Neuronal stem cell (in vitro differentiated cells): ENCODE measurements around the gene KATNAL1.
A peak's percentile ranks its signal among the peaks of the same experiment; 100 is the strongest.

Experiments
- DNase-seq: peaks from one replicate; pipeline ENCODE4 v3.0.0-alpha.2; 2013; ENCODE audit warnings: low spot score
- H2AFZ ChIP-seq: one replicate; pipeline ENCODE4 v1.6.1; 2013; ENCODE audit warnings: mild to moderate bottlenecking, low read length, inconsistent platforms
- H2AK5ac ChIP-seq: 2 replicates; pipeline ENCODE4 v1.6.1; 2013; ENCODE audit warnings: low read depth, mild to moderate bottlenecking, inconsistent platforms, low read length, moderate library complexity, mixed read lengths
- H2BK120ac ChIP-seq: 2 replicates; pipeline ENCODE4 v1.6.1; 2013; ENCODE audit warnings: low read depth, mild to moderate bottlenecking, inconsistent platforms, low read length, moderate library complexity, mixed read lengths
- H2BK12ac ChIP-seq: one replicate; pipeline ENCODE4 v1.6.1; 2013; ENCODE audit warnings: low read length, inconsistent platforms
- H2BK15ac ChIP-seq: 2 replicates; pipeline ENCODE4 v1.6.1; 2013; ENCODE audit warnings: mild to moderate bottlenecking, low read length, inconsistent platforms, mixed read lengths
- H2BK5ac ChIP-seq: one replicate; pipeline ENCODE4 v1.6.1; 2013; ENCODE audit warnings: inconsistent platforms, mild to moderate bottlenecking, low read length, moderate library complexity
- H3K14ac ChIP-seq: one replicate; pipeline ENCODE4 v1.6.1; 2013; ENCODE audit warnings: low read length, inconsistent platforms
- H3K18ac ChIP-seq: 2 replicates; pipeline ENCODE4 v1.6.1; 2013; ENCODE audit warnings: low read length, inconsistent platforms
- H3K23ac ChIP-seq: 2 replicates; pipeline ENCODE4 v1.6.1; 2013; ENCODE audit warnings: low read depth, mild to moderate bottlenecking, mixed read lengths, low read length, inconsistent platforms; ENCODE audit not compliant: poor library complexity
- H3K27ac ChIP-seq: replicated peaks from 3 replicates; pipeline ENCODE4 v1.5.1; 2013; ENCODE audit warnings: low read length, inconsistent platforms
- H3K27me3 ChIP-seq, 3 experiments: 2 replicates each; pipeline ENCODE4 v1.6.1; 2013; ENCODE audit warnings: low read length in 3 of 3, mild to moderate bottlenecking in 2 of 3, inconsistent platforms in 1 of 3, low read depth in 1 of 3, mixed read lengths in 1 of 3, moderate library complexity in 1 of 3; ENCODE audit not compliant: control insufficient read depth in 3 of 3, insufficient read depth in 3 of 3
- H3K36me3 ChIP-seq, 2 donors: replicated peaks in 1 of 2; 2 replicates each; pipeline ENCODE4 v1.6.1; 2013; ENCODE audit warnings: low read length in 2 of 2; ENCODE audit not compliant: control insufficient read depth in 2 of 2, insufficient read depth in 2 of 2
- H3K4ac ChIP-seq: 2 replicates; pipeline ENCODE4 v1.6.1; 2013; ENCODE audit warnings: inconsistent platforms, mild to moderate bottlenecking, low read length, moderate library complexity
- H3K4me1 ChIP-seq, 2 donors: 1 replicate in 1 of 2; 2 replicates in 1 of 2; pipeline ENCODE4 v1.6.1; 2013; ENCODE audit warnings: low read length in 2 of 2, low read depth in 1 of 2; ENCODE audit not compliant: control insufficient read depth in 2 of 2, insufficient read depth in 1 of 2
- H3K4me2 ChIP-seq: one replicate; pipeline ENCODE4 v1.6.1; 2013; ENCODE audit warnings: mild to moderate bottlenecking, low read length, inconsistent platforms; ENCODE audit not compliant: insufficient read depth, poor library complexity, severe bottlenecking
- H3K4me3 ChIP-seq, 2 donors: 2 replicates each; pipeline ENCODE4 v1.5.1; 2013; ENCODE audit warnings: low read length in 2 of 2, mild to moderate bottlenecking in 2 of 2, inconsistent platforms in 1 of 2, moderate library complexity in 1 of 2
- H3K79me1 ChIP-seq: one replicate; pipeline ENCODE4 v1.6.1; 2013; ENCODE audit warnings: low read depth, mild to moderate bottlenecking, inconsistent platforms, low read length, moderate library complexity
- H3K9ac ChIP-seq: one replicate; pipeline ENCODE4 v1.6.1; 2013; ENCODE audit warnings: mild to moderate bottlenecking, low read depth, low read length, inconsistent platforms; ENCODE audit not compliant: poor library complexity
- H3K9me3 ChIP-seq, 2 donors: replicated peaks in 1 of 2; 2 replicates each; pipeline versions ENCODE3 to v1.6.1; 2013; ENCODE audit warnings: low read length in 2 of 2, mild to moderate bottlenecking in 2 of 2, inconsistent platforms in 1 of 2, low read depth in 1 of 2, mixed read lengths in 1 of 2, moderate library complexity in 1 of 2; ENCODE audit not compliant: control insufficient read depth in 2 of 2, insufficient read depth in 1 of 2
- H4K8ac ChIP-seq: one replicate; pipeline ENCODE4 v1.6.1; 2013; ENCODE audit warnings: low read depth, mild to moderate bottlenecking, inconsistent platforms, low read length, moderate library complexity
- H4K91ac ChIP-seq: one replicate; pipeline ENCODE4 v1.6.1; 2013; ENCODE audit warnings: low read length, low read depth, mild to moderate bottlenecking, inconsistent platforms; ENCODE audit not compliant: poor library complexity
- WGBS, 2 donors: extraction: QIAGEN DNeasy Blood & Tissue Kit; methylation state at CpG; one replicate each; pipeline ENCODE4 v1.1.7; 2013; ENCODE audit warnings: missing lambda C conversion rate in 2 of 2, mixed read lengths in 1 of 2; ENCODE audit not compliant: insufficient read length in 2 of 2, insufficient replicate concordance in 1 of 2; ENCODE audit errors: extremely low coverage in 2 of 2; 5-methylcytosine and 5-hydroxymethylcytosine counted together

The KATNAL1 gene

GRCh38 chr13:30353471-30354215 lies 46.3 kb upstream of the KATNAL1 start:
- Histone ChIP-seq H2BK5ac (no peak overlapping the region), H3K27ac (no peak overlapping the region), H2AFZ (no peak overlapping the region), H3K9me3 (peaks cover 0 to 7% of the 10 kb centered on the region in 2 donors), H4K91ac (no peak overlapping the region), H2BK120ac (no peak overlapping the region), H3K23ac (no peak overlapping the region), H4K8ac (no peak overlapping the region), H3K27me3 (no peaks in the 10 kb centered on the region), H3K4ac (no peak overlapping the region), H2AK5ac (no peak overlapping the region), H3K14ac (no peak overlapping the region), H3K4me3 (no peak overlapping the region), H2BK12ac (no peak overlapping the region), H3K18ac (no peak overlapping the region), H2BK15ac (no peak overlapping the region), H3K9ac (no peak overlapping the region), H3K4me1 (peaks cover 0 to 1% of the 10 kb centered on the region in 2 donors), H3K4me2 (no peak overlapping the region), H3K36me3 (no peaks in the 10 kb centered on the region), H3K79me1 (no peaks in the 10 kb centered on the region)
- no CpG with 5 or more reads among the region's 4 CpGs for WGBS, 2 donors
- DNase-seq = no peak

GRCh38 chr13:30353060-30353459 lies 45.7 kb upstream of the KATNAL1 start:
- Histone ChIP-seq H3K4me1 (peaks cover 0 to 1% of the 10 kb centered on the region in 2 donors), H3K4ac (no peak overlapping the region), H2BK5ac (no peak overlapping the region), H2AK5ac (no peak overlapping the region), H2BK15ac (no peak overlapping the region), H4K91ac (no peak overlapping the region), H2AFZ (no peak overlapping the region), H3K27me3 (no peaks in the 10 kb centered on the region), H2BK120ac (no peak overlapping the region), H2BK12ac (no peak overlapping the region), H3K23ac (no peak overlapping the region), H3K36me3 (no peaks in the 10 kb centered on the region), H3K18ac (no peak overlapping the region), H4K8ac (no peak overlapping the region), H3K4me3 (no peak overlapping the region), H3K4me2 (no peak overlapping the region), H3K27ac (no peak overlapping the region), H3K9ac (no peak overlapping the region), H3K9me3 (peaks cover 0 to 7% of the 10 kb centered on the region in 2 donors), H3K79me1 (no peaks in the 10 kb centered on the region), H3K14ac (no peak overlapping the region)
- DNase-seq = no peak
- WGBS, 2 donors = no CpG with 5 or more reads among the region's 4 CpGs

GRCh38 chr13:30352121-30352520 lies 44.8 kb upstream of the KATNAL1 start:
- Histone ChIP-seq H2BK15ac (no peak overlapping the region), H3K9ac (no peak overlapping the region), H3K9me3 (peaks cover 0 to 7% of the 10 kb centered on the region in 2 donors), H3K27ac (no peak overlapping the region), H2AK5ac (no peak overlapping the region), H2BK120ac (no peak overlapping the region), H3K14ac (no peak overlapping the region), H4K91ac (no peak overlapping the region), H2BK12ac (no peak overlapping the region), H3K18ac (no peak overlapping the region), H3K4me3 (peak overlapping the region in 1 of 2 donors; percentile 67), H2BK5ac (no peak overlapping the region), H4K8ac (no peak overlapping the region), H3K4ac (no peak overlapping the region), H3K4me1 (peaks cover 0 to 1% of the 10 kb centered on the region in 2 donors), H3K27me3 (no peaks in the 10 kb centered on the region), H3K4me2 (no peak overlapping the region), H3K23ac (no peak overlapping the region), H3K36me3 (no peaks in the 10 kb centered on the region), H2AFZ (no peak overlapping the region), H3K79me1 (no peaks in the 10 kb centered on the region)
- DNase-seq = no peak
- WGBS, 2 donors = no CpG with 5 or more reads among the region's 2 CpGs

GRCh38 chr13:30346789-30347167 lies 39.4 kb upstream of the KATNAL1 start:
- H3K4ac ChIP-seq = no peak overlapping the region
- no CpG with 5 or more reads among the region's 4 CpGs for WGBS, 2 donors

More at GRCh38 chr13:30346789-30347167, 39.4 kb upstream of the KATNAL1 start:
- Histone ChIP-seq H2AFZ (no peak overlapping the region), H3K27ac (no peak overlapping the region), H3K9me3 (no peaks in the 10 kb centered on the region), H4K91ac (no peak overlapping the region), H3K79me1 (no peaks in the 10 kb centered on the region), H2AK5ac (no peak overlapping the region), H3K4me3 (no peak overlapping the region), H3K23ac (no peak overlapping the region), H3K4me2 (no peak overlapping the region), H3K14ac (no peak overlapping the region), H3K9ac (no peak overlapping the region), H3K27me3 (no peaks in the 10 kb centered on the region), H2BK12ac (no peak overlapping the region), H3K36me3 (no peaks in the 10 kb centered on the region), H3K18ac (no peak overlapping the region), H2BK15ac (no peak overlapping the region), H3K4me1 (no peaks in the 10 kb centered on the region), H2BK5ac (no peak overlapping the region), H2BK120ac (no peak overlapping the region), H4K8ac (no peak overlapping the region)
- DNase-seq = no peak
